Stimulated activated naive CD8-positive, alpha-beta T cell treated with anti-CD3 and anti-CD28 coated beads, Interleukin-15, amount 100 ng/mL, for 72 hours (primary cell): ENCODE data around the gene CYGB.
"Not testable (repeated sequence)": the region's sequence is repeated elsewhere in the genome, so short reads cannot be mapped to it uniquely, and the experiment has no call there.

Experiments used
- ATAC-seq: fragments of 150-1000 bp; cut with Tn5 transposase; 2 replicates; pipeline ENCODE4 v1.10.0; 2021; ENCODE audit warnings: mild to moderate bottlenecking, moderate library complexity
- DNase-seq, 2 donors: peaks; one replicate each; pipeline ENCODE4 v3.0.0; 2021 to 2022
- H3K27ac Mint-ChIP-seq, 2 donors: one replicate each; pipeline ENCODE4 v1.8.0; 2022; ENCODE audit warnings: mild to moderate bottlenecking in 2 of 2, mixed read lengths in 2 of 2, moderate library complexity in 2 of 2
- H3K27me3 Mint-ChIP-seq: one replicate; pipeline ENCODE4 v1.8.0; 2022; ENCODE audit warnings: mixed read lengths
- H3K4me1 Mint-ChIP-seq: one replicate; pipeline ENCODE4 v1.8.0; 2022; ENCODE audit warnings: mild to moderate bottlenecking, mixed read lengths
- H3K4me3 Mint-ChIP-seq, 2 donors: one replicate each; pipeline ENCODE4 v1.8.0; 2022; ENCODE audit warnings: mild to moderate bottlenecking in 2 of 2, mixed read lengths in 2 of 2, moderate library complexity in 1 of 2
- H3K9me3 Mint-ChIP-seq, 2 donors: one replicate each; pipeline ENCODE4 v1.8.0; 2022; ENCODE audit warnings: mixed read lengths in 2 of 2

Gene CYGB

DNA sequence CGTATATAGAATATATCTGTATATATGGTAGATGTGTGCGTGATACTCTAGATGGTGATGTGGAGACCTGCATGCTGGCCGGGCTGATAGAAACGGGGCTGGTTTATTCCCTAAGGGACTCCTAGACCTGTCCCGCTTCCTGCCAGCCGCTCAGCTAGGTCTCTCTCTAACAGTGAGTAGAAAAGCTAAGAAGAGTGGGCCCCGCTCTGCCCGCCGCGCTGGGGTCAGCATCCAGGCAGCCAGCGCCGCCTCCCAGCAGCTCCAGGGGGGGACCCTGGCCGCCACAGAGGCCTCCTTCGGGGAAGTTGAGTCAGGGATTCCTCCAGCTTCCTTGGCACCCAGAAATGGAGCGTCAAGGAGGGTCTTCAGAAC is 9.4 kb downstream of the CYGB start:
- H3K27ac Mint-ChIP-seq = peak overlapping the region in 1 of 2 donors; percentile 96
- no peaks in the 10 kb centered on the region for H3K27me3 Mint-ChIP-seq
- ATAC-seq = peak; percentile 22
- no peaks in the 10 kb centered on the region for H3K9me3 Mint-ChIP-seq
- peaks cover 68% of the 10 kb centered on the region for H3K4me1 Mint-ChIP-seq
- no peak for DNase-seq
- H3K4me3 Mint-ChIP-seq = peak overlapping the region; percentile 54 to 85

DNA sequence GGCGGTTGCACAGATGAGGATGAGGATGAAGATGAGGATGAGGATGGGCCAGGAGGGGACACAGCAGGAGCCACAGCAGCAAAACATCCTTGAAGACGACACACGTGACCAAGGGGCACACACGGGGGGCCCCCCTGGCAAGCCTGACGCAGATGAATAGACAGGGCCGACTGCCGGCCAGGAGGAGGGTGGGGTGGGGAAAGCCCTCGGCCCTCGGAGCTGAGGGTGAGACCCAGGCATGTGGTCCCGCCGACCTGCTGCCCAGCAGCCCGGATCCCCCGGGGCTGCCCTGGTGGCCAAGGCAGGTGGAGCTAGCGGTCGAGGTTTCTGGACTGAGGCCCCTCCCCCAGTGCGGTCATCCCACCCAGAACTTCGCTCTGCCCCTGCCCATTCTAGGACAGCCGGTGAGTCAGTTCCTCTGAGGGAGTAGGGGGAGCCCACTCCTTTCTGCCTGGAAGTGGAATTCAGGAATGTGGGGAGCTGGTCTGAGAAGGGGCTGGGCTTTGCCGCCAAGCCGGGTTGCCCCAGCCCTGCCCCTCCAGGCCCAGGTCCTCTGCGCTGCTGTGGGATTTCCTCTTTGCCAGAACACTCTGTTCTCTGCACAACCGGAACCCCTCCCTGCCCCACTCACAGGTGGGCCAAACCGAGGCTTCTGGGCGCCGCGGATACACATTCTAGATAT is 9.9 kb downstream of the CYGB start:
- H3K4me3 Mint-ChIP-seq = peak overlapping the region; percentile 54 to 85
- H3K27ac Mint-ChIP-seq = peak overlapping the region; percentile 60 to 89
- peaks cover 72% of the 10 kb centered on the region for H3K4me1 Mint-ChIP-seq
- DNase-seq = peak in 1 of 2 donors; percentile 59
- no peaks in the 10 kb centered on the region for H3K27me3 Mint-ChIP-seq
- no peaks in the 10 kb centered on the region for H3K9me3 Mint-ChIP-seq
- peak; percentile 76 for ATAC-seq

GRCh38 chr17:76527016-76527415 is 10.5 kb downstream of the CYGB start:
- peak overlapping the region; percentile 54 to 65 for H3K4me3 Mint-ChIP-seq
- H3K27ac Mint-ChIP-seq = peak overlapping the region in 1 of 2 donors; percentile 44
- DNase-seq, H3K9me3 Mint-ChIP-seq, H3K27me3 Mint-ChIP-seq: not testable (repeated sequence)
- peaks cover 70% of the 10 kb centered on the region for H3K4me1 Mint-ChIP-seq
- ATAC-seq = peak; percentile 29

GRCh38 chr17:76525513-76525833 is 12.0 kb downstream of the CYGB start:
- not testable (repeated sequence) for H3K4me3 Mint-ChIP-seq, H3K27ac Mint-ChIP-seq, DNase-seq, ATAC-seq, H3K27me3 Mint-ChIP-seq, H3K9me3 Mint-ChIP-seq
- peaks cover 54% of the 10 kb centered on the region for H3K4me1 Mint-ChIP-seq

- H3K27me3 Mint-ChIP-seq = no peaks in the 10 kb centered on the region
- H3K4me3 Mint-ChIP-seq = no peak overlapping the region
- H3K9me3 Mint-ChIP-seq = no peaks in the 10 kb centered on the region
- no peak overlapping the region for H3K27ac Mint-ChIP-seq
- DNase-seq (no peak), ATAC-seq (no peak)
- H3K4me1 Mint-ChIP-seq = peaks cover 48% of the 10 kb centered on the region
Observed at GRCh38 chr17:76524598-76525512, 12.7 kb downstream of the CYGB start.

GRCh38 chr17:76523084-76524037 is 14.1 kb downstream of the CYGB start:
- Mint-ChIP-seq H3K27me3 (no peaks in the 10 kb centered on the region), H3K4me1 (peaks cover 44% of the 10 kb centered on the region), H3K9me3 (no peaks in the 10 kb centered on the region), H3K4me3 (peak overlapping the region; percentile 54 to 58), H3K27ac (no peak overlapping the region)
- ATAC-seq = peak; percentile 70
- peak; percentile 82 to 83 for DNase-seq

GRCh38 chr17:76521683-76522082 is 15.8 kb downstream of the CYGB start:
- not testable (repeated sequence) for DNase-seq, H3K27ac Mint-ChIP-seq, H3K9me3 Mint-ChIP-seq, H3K4me3 Mint-ChIP-seq, ATAC-seq, H3K27me3 Mint-ChIP-seq
- H3K4me1 Mint-ChIP-seq = peaks cover 38% of the 10 kb centered on the region

GRCh38 chr17:76521262-76521661 is 16.2 kb downstream of the CYGB start:
- Mint-ChIP-seq H3K4me1 (peaks cover 42% of the 10 kb centered on the region), H3K27me3 (no peaks in the 10 kb centered on the region), H3K9me3 (no peaks in the 10 kb centered on the region), H3K4me3 (no peak overlapping the region), H3K27ac (peak overlapping the region in 1 of 2 donors; percentile 48)
- no peak for DNase-seq
- ATAC-seq = no peak

DNA sequence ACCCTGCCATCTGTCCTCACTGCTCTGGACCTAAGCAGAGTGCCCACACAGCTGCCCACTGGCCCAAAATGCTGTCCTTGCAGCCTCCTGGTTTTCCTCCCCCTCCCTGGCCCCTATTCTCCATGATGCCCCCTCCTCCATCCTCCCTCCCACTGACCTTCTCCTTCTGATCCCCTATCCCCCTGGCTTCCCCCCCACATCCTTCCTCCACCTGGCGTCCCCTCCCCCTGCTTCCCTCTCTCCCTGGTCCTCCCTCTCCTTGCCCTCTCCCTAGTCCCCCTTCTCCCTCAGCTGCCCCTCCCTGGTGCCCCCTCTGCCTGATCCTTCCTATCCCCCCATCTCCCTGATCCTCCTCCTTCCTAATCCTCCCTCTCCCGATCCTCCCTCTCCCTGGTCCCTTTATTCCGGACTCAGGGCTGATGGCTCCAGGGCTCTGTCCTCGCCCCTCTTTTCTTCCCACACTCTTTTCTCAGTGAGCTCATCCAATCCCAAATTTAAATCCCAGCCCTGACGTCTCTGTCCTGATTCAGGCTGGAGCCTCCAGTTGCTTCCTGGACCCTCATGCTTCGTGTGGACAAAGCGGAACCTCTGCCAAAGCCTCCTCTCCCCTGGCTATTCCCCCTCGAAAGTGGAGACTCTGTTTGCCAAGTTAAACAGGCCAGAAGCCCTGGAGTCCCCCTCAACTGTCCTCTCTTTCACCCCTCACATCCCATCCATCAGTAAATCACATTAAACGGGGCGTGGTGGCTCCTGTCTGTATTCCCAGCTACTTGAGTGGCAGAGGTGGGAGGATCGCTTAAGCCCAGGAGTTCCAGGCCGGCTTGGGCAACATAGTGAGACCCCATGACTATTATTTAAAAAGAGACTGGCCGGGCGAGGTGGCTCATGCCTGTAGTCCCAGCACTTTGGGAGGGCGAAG is 18.2 kb downstream of the CYGB start:
- H3K9me3 Mint-ChIP-seq = no peaks in the 10 kb centered on the region
- H3K27ac Mint-ChIP-seq = peak overlapping the region; percentile 2 to 58
- ATAC-seq (no peak), DNase-seq (no peak)
- H3K4me1 Mint-ChIP-seq = peaks cover 56% of the 10 kb centered on the region
- H3K4me3 Mint-ChIP-seq = no peak overlapping the region
- no peaks in the 10 kb centered on the region for H3K27me3 Mint-ChIP-seq

- DNase-seq = no peak
- Mint-ChIP-seq H3K4me3 (no peak overlapping the region), H3K27ac (no peak overlapping the region), H3K9me3 (no peaks in the 10 kb centered on the region), H3K27me3 (no peaks in the 10 kb centered on the region), H3K4me1 (peaks cover 58% of the 10 kb centered on the region)
- no peak for ATAC-seq
Observed at GRCh38 chr17:76517638-76518038, 19.9 kb downstream of the CYGB start.

DNA sequence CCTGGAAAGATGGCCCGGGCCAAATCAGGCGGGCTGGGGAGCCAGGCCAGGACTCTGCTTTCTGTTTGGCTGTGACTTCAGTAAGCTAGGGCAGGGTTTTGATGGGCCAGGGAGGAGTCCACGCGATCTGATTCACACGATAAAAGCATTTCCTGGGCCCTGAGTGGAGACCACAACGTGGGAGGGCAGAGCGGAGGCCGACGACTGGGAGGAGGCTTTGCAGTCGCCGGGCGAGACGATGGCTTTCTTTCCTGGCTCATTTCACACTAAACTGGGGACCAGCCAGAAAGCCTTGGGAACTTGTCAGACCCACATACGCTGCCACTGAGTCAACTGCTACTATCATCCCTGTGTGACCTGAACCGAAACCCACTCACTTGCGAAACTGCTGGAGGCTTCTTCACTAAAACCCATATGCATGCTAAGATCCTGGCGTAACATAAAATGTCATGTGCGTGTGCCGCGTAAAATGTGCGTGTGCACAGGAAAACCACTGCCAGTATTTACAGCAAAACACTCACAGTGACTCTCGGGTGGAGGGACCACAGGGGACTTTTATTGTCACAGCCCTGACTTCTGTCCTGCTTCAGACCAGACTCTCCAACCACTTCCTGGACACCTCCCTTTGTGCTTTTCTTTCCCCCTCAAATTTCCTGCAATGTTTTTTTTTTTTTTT is 22.1 kb downstream of the CYGB start:
- ATAC-seq (peak; percentile 92), DNase-seq (peak; percentile 79 to 91)
- Mint-ChIP-seq H3K4me1 (peaks cover 64% of the 10 kb centered on the region), H3K9me3 (no peaks in the 10 kb centered on the region), H3K4me3 (peak overlapping the region; percentile 69 to 70), H3K27ac (peak overlapping the region; percentile 90 to 95), H3K27me3 (no peaks in the 10 kb centered on the region)

- ATAC-seq, DNase-seq, H3K9me3 Mint-ChIP-seq, H3K27me3 Mint-ChIP-seq: not testable (repeated sequence)
- Mint-ChIP-seq H3K27ac (peak overlapping the region; percentile 31 to 75), H3K4me1 (peaks cover 60% of the 10 kb centered on the region), H3K4me3 (peak overlapping the region in 1 of 2 donors; percentile 46)
Observed at GRCh38 chr17:76514355-76514754, 23.2 kb downstream of the CYGB start.

DNA sequence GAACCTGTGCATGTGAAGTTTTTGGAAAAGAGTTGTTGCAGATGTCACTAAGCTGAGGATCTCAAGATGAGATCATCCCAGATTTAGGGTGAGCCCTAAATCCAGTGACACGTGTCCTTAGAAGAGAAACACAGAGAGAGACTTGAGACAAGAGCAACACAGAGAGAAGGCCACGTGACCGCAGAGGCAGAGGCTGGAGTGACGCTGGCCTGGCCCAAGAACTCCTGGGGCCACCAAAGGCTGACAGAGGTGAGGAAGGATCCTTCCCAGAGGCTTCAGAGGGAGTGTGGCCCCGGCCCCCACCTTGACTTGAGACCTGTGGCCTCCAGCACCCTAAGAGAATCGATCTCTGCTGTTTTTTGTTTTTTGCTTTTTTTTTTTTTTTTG is 24.2 kb downstream of the CYGB start:
- H3K9me3 Mint-ChIP-seq = no peaks in the 10 kb centered on the region
- no peak for ATAC-seq
- no peak for DNase-seq
- H3K27ac Mint-ChIP-seq = peak overlapping the region in 1 of 2 donors; percentile 52
- H3K4me1 Mint-ChIP-seq = peaks cover 53% of the 10 kb centered on the region
- no peaks in the 10 kb centered on the region for H3K27me3 Mint-ChIP-seq
- H3K4me3 Mint-ChIP-seq = no peak overlapping the region
